KBM-7 (cell line): ENCODE measurements around the gene TMEM247.

Experiments used
- DNase-seq: peaks from one replicate; pipeline ENCODE4 v3.0.0-alpha.2; 2015
- in situ Hi-C: fragments of 300-500 bp; cut with MboI; formaldehyde crosslinking; loops from 2 replicates; pipeline ENCODE4 v1.14.3; 2020; ENCODE audit warnings: low sequenced_read_pairs, low pct_unique_long_range_greater_than_20kb, mixed read lengths

The TMEM247 gene

GRCh38 chr2:46482490-46482889 is 3.1 kb downstream of the TMEM247 start:
- DNase-seq, result no peak
- in situ Hi-C loops, result no loop called here

- no peak for DNase-seq
- in situ Hi-C loops, result no loop called here
Measured at GRCh38 chr2:46485002-46485401, 5.6 kb downstream of the TMEM247 start.

GRCh38 chr2:46486436-46486835 is 7.1 kb downstream of the TMEM247 start:
- in situ Hi-C loops, result no loop called here
- DNase-seq, result no peak

- DNase-seq, result no peak
- in situ Hi-C loops, result no loop called here
Measured at GRCh38 chr2:46487667-46488335, 8.4 kb downstream of the TMEM247 start.

GRCh38 chr2:46488389-46488788 is 9.0 kb downstream of the TMEM247 start:
- DNase-seq, result no peak
- in situ Hi-C loops, result no loop called here

GRCh38 chr2:46489423-46490174 is 10.2 kb downstream of the TMEM247 start:
- in situ Hi-C loops, result no loop called here
- DNase-seq, result no peak

GRCh38 chr2:46490521-46491141 is 11.3 kb downstream of the TMEM247 start:
- in situ Hi-C loops, result no loop called here

GRCh38 chr2:46492301-46492700 is 12.9 kb downstream of the TMEM247 start:
- in situ Hi-C loops, result no loop called here
- DNase-seq, result no peak

More at GRCh38 chr2:46490521-46491141, 11.3 kb downstream of the TMEM247 start:
- DNase-seq, result peak; percentile 81

- no peak for DNase-seq
- in situ Hi-C loops, result no loop called here
Measured at GRCh38 chr2:46493241-46493970, 14.0 kb downstream of the TMEM247 start.

GRCh38 chr2:46493971-46494250 is 14.5 kb downstream of the TMEM247 start:
- DNase-seq, result no peak
- in situ Hi-C loops, result no loop called here

GRCh38 chr2:46494596-46494995 is 15.2 kb downstream of the TMEM247 start:
- in situ Hi-C loops, result no loop called here
- DNase-seq, result no peak

GRCh38 chr2:46495231-46496030 is 16.1 kb downstream of the TMEM247 start:
- in situ Hi-C loops, result no loop called here
- DNase-seq, result no peak

GRCh38 chr2:46497766-46498165 is 18.4 kb downstream of the TMEM247 start:
- in situ Hi-C loops, result no loop called here
- DNase-seq, result no peak

- in situ Hi-C loops, result no loop called here
- no peak for DNase-seq
Measured at GRCh38 chr2:46498681-46499080, 19.3 kb downstream of the TMEM247 start.

GRCh38 chr2:46499392-46499785 is 20.0 kb downstream of the TMEM247 start:
- DNase-seq, result no peak
- in situ Hi-C loops, result no loop called here

- in situ Hi-C loops, result no loop called here
- no peak for DNase-seq
Measured at GRCh38 chr2:46500801-46501200, 21.4 kb downstream of the TMEM247 start.

GRCh38 chr2:46502291-46502885 is 23.0 kb downstream of the TMEM247 start:
- in situ Hi-C loops, result no loop called here
- DNase-seq, result no peak

GRCh38 chr2:46503686-46504085 is 24.3 kb downstream of the TMEM247 start:
- no peak for DNase-seq
- in situ Hi-C loops, result no loop called here

GRCh38 chr2:46504221-46504620 is 24.9 kb downstream of the TMEM247 start:
- in situ Hi-C loops, result no loop called here
- DNase-seq, result no peak
